Medulla oblongata (tissue), 1 donor: Measurements from ENCODE around the gene HOXA1.
"Not testable (repeated sequence)": the region's sequence is repeated elsewhere in the genome, so short reads cannot be mapped to it uniquely, and the experiment has no call there.

Experiments used
- DNase-seq: peaks from one replicate; pipeline ENCODE4 v3.0.0-alpha.2; 2015; ENCODE audit errors: extremely low spot score

The HOXA1 gene

GRCh38 chr7:27046854-27047549 is 48.8 kb downstream of the HOXA1 start:
- DNase-seq: no peak

GRCh38 chr7:27045972-27046371 is 49.8 kb downstream of the HOXA1 start:
- DNase-seq: not testable (repeated sequence)

GRCh38 chr7:27045066-27045465 is 50.7 kb downstream of the HOXA1 start:
- not testable (repeated sequence) for DNase-seq
